Measurements from ENCODE around the gene ADAMTSL1.

- no peak for TF ChIP-seq CTCF (IDR thresholded peaks at IDR 0.05; ENCODE audit: insufficient read depth, low read depth, low read length)
- no peak for TF ChIP-seq EZH2 (IDR thresholded peaks at IDR 0.05; ENCODE audit: insufficient read depth, low read length)
These were observed 390.6 kb downstream of the ADAMTSL1 start for GRCh38 chr9:18864516-18864915.

All from astrocyte (in vitro differentiated cells and primary cell).